ENCODE results near the gene CACNA1C.
"Not testable (repeated sequence)": the region's sequence is repeated elsewhere in the genome, so short reads cannot be mapped to it uniquely, and the experiment has no call there.

The CACNA1C gene

GRCh38 chr12:2076728-2077127 lies 23.9 kb downstream of the CACNA1C start:
- DNase-seq, result no peak

GRCh38 chr12:2080604-2081003 lies 27.8 kb downstream of the CACNA1C start:
- DNase-seq, result no peak

GRCh38 chr12:2082321-2082720 lies 29.5 kb downstream of the CACNA1C start:
- no peak for DNase-seq

- no peak for DNase-seq
Observed at GRCh38 chr12:2083008-2083407, 30.2 kb downstream of the CACNA1C start.

- DNase-seq, result no peak
Observed at GRCh38 chr12:2083561-2083960, 30.8 kb downstream of the CACNA1C start.

GRCh38 chr12:2084553-2085296 lies 31.9 kb downstream of the CACNA1C start:
- DNase-seq, result no peak

- no peak for DNase-seq
Observed at GRCh38 chr12:2092354-2092753, 39.6 kb downstream of the CACNA1C start.

GRCh38 chr12:2092890-2093289 lies 40.1 kb downstream of the CACNA1C start:
- no peak for DNase-seq

- no peak for DNase-seq
Observed at GRCh38 chr12:2094597-2094996, 41.8 kb downstream of the CACNA1C start.

- DNase-seq, result no peak
Observed at GRCh38 chr12:2095878-2096277, 43.1 kb downstream of the CACNA1C start.

- no peak for DNase-seq
Observed at GRCh38 chr12:2097617-2098016, 44.8 kb downstream of the CACNA1C start.

- no peak for DNase-seq
Observed at GRCh38 chr12:2098852-2099251, 46.1 kb downstream of the CACNA1C start.

GRCh38 chr12:2099595-2099994 lies 46.8 kb downstream of the CACNA1C start:
- no peak for DNase-seq

GRCh38 chr12:2101359-2101758 lies 48.6 kb downstream of the CACNA1C start:
- DNase-seq, result no peak

GRCh38 chr12:2101771-2102170 lies 49.0 kb downstream of the CACNA1C start:
- no peak for DNase-seq

GRCh38 chr12:2102736-2103135 lies 49.9 kb downstream of the CACNA1C start:
- not testable (repeated sequence) for DNase-seq

- not testable (repeated sequence) for DNase-seq
Observed at GRCh38 chr12:2105387-2105786, 52.6 kb downstream of the CACNA1C start.

GRCh38 chr12:2108166-2108565 lies 55.4 kb downstream of the CACNA1C start:
- no peak for DNase-seq

GRCh38 chr12:2108975-2109671 lies 56.3 kb downstream of the CACNA1C start:
- DNase-seq, result no peak

GRCh38 chr12:2110127-2110526 lies 57.3 kb downstream of the CACNA1C start:
- no peak for DNase-seq

GRCh38 chr12:2110849-2111566 lies 58.2 kb downstream of the CACNA1C start:
- no peak for DNase-seq

- DNase-seq, result no peak
Observed at GRCh38 chr12:2111826-2112225, 59.0 kb downstream of the CACNA1C start.

- DNase-seq, result no peak
Observed at GRCh38 chr12:2112401-2112800, 59.6 kb downstream of the CACNA1C start.

All from NCI-H146 (cell line).